ENCODE data around the gene KRT79.
"Not testable (repeated sequence)": the region's sequence is repeated elsewhere in the genome, so short reads cannot be mapped to it uniquely, and the experiment has no call there.

KRT79 gene

DNA sequence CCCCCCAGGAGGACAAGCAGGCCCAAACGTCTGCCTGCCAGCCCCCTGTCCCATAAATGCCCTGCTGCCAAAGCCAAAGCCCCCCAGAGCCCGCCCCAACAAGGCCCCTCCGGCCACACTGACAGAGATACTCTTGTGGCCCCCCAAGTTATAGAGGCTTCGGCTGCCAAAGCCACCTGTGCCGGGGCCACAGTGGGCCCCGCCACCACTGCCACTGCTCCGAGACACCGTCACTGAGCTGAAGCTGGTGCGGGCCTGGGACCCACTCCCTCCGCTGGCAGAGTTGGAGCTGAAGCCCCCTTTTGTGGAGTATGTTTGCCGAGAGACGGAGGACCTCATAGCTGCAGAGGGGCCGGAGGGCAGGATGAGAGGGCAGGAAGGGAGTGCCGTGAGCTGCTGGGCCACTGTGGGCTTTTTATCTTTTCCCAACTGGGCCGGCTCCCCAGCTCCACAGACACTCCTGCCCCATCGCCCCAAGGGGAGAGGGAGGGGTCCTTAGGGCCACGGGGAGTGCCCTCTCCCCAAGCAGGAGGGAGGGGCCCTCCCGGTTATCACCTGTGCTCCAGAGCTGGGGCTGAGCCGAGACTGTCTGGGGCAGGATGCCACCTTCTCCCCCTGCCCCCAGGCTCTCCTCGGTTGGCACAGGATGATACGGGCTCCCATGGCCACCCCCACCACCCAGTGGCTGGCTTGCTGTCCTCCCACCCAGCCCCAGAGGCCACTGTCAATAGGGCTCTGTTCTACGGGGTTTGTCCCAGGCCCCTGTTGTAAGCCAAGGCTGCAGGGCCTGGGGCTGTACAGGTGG is at the start of gene KRT79:
KRT79 (minus strand) TSS at position 390 of the 805 bp plus-strand sequence; CDS start at position 339, 51 bp downstream.
- H3K4me1 Mint-ChIP-seq (ENCODE audit: low read depth) = peaks cover 14% of the 10 kb centered on the region
- peaks cover 6% of the 10 kb centered on the region for H3K27me3 Mint-ChIP-seq (ENCODE audit: low read depth)
- no peak within 1 kb of the TSS for H3K4me3 Mint-ChIP-seq
- H3K9me3 Mint-ChIP-seq = no peaks in the 10 kb centered on the region
- H3K27ac Mint-ChIP-seq = no peak within 1 kb of the TSS
- no peaks in the 10 kb centered on the region for H3K36me3 Mint-ChIP-seq (ENCODE audit: low read depth)

- H3K4me1 Mint-ChIP-seq (ENCODE audit: low read depth); H3K36me3 Mint-ChIP-seq (ENCODE audit: low read depth); H3K27ac Mint-ChIP-seq; H3K9me3 Mint-ChIP-seq: not testable (repeated sequence)
- Mint-ChIP-seq H3K4me3 (peak overlapping the region; percentile 27), H3K27me3 (ENCODE audit: low read depth) (peaks cover 15% of the 10 kb centered on the region)
These were observed 46.4 kb upstream of the KRT79 start for GRCh38 chr12:52880499-52880898.

GRCh38 chr12:52879394-52880351 is 45.6 kb upstream of the KRT79 start:
- Mint-ChIP-seq H3K27me3 (ENCODE audit: low read depth) (peaks cover 15% of the 10 kb centered on the region), H3K4me1 (ENCODE audit: low read depth) (peaks cover 6% of the 10 kb centered on the region), H3K27ac (no peak overlapping the region), H3K9me3 (no peaks in the 10 kb centered on the region), H3K4me3 (peak overlapping the region; percentile 67), H3K36me3 (ENCODE audit: low read depth) (no peaks in the 10 kb centered on the region)

- H3K27me3 Mint-ChIP-seq (ENCODE audit: low read depth) = peaks cover 15% of the 10 kb centered on the region
- no peaks in the 10 kb centered on the region for H3K36me3 Mint-ChIP-seq (ENCODE audit: low read depth)
- H3K4me3 Mint-ChIP-seq = no peak overlapping the region
- H3K4me1 Mint-ChIP-seq (ENCODE audit: low read depth) = peaks cover 11% of the 10 kb centered on the region
- H3K27ac Mint-ChIP-seq = no peak overlapping the region
- no peaks in the 10 kb centered on the region for H3K9me3 Mint-ChIP-seq
These were observed 44.6 kb upstream of the KRT79 start for GRCh38 chr12:52878507-52879393.

GRCh38 chr12:52877242-52877641 is 43.1 kb upstream of the KRT79 start:
- no peak overlapping the region for H3K27ac Mint-ChIP-seq
- H3K36me3 Mint-ChIP-seq (ENCODE audit: low read depth) = no peaks in the 10 kb centered on the region
- peaks cover 18% of the 10 kb centered on the region for H3K4me1 Mint-ChIP-seq (ENCODE audit: low read depth)
- H3K27me3 Mint-ChIP-seq (ENCODE audit: low read depth) = peaks cover 23% of the 10 kb centered on the region
- H3K4me3 Mint-ChIP-seq = no peak overlapping the region
- H3K9me3 Mint-ChIP-seq = no peaks in the 10 kb centered on the region

DNA sequence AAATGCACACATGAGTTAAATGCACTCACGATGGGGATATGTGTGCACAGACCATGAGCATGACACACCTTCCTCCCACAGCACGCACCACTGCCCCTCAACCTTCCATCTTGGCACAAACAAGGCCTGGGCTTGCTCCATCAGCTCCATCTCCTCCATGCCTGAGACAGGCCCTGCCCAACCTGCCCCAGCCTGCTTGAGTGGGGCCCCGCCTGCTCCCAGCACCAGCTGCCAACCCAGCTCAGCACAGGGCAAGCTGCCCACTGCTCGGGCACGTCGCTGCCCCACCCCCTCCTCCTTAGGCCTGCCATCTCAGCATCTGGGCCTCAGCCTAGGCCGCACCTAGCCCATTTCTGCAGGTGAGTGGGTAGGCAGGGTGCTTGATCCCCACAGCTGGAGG is 42.3 kb upstream of the KRT79 start:
- Mint-ChIP-seq H3K27ac (no peak overlapping the region), H3K36me3 (ENCODE audit: low read depth) (no peaks in the 10 kb centered on the region), H3K27me3 (ENCODE audit: low read depth) (peaks cover 21% of the 10 kb centered on the region), H3K4me3 (no peak overlapping the region), H3K4me1 (ENCODE audit: low read depth) (peaks cover 18% of the 10 kb centered on the region), H3K9me3 (no peaks in the 10 kb centered on the region)

- Mint-ChIP-seq H3K36me3 (ENCODE audit: low read depth) (no peaks in the 10 kb centered on the region), H3K4me1 (ENCODE audit: low read depth) (peaks cover 16% of the 10 kb centered on the region), H3K4me3 (peak overlapping the region; percentile 79), H3K9me3 (no peaks in the 10 kb centered on the region), H3K27me3 (ENCODE audit: low read depth) (peaks cover 9% of the 10 kb centered on the region), H3K27ac (peak overlapping the region; percentile 41)
These were observed 40.7 kb upstream of the KRT79 start for GRCh38 chr12:52874573-52875435.

DNA sequence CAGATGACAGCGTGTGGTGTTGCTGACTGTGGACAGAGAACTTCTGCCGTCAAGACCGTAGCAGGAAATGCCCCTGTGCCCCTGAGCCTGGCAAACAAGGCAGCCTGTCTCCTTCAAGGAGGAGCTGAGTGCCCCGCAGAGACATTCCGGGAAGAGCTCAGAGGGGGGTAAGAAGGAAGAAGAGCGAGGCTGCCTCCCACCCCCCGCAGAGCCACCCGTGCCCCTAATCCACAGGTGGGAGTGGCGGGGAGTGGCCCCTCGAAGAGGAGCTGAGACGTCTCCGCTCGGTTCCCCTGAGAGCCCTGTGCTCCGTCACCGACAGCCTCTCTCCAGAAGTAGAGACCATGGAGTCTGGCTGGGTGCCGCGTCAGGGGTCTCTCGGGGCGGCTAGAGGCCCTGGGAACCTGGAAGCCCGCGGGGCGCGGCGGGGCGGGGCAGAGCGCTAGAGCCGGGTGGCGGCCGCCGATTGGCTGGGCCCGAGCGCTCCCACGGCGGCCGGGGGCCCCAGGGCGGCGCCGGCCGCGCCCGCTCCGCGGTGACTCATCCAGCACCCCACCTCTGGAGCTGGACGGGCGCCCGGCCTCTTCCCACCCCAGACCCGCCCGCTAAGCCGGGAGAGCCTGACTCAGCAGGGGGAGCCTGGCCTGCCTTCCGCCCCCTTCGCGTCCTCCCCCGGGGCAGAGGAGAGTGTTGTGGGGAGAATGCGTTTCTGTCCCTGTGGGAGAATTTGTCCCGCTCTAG is 39.9 kb upstream of the KRT79 start:
- H3K27ac Mint-ChIP-seq = peak overlapping the region; percentile 83

GRCh38 chr12:52873513-52873831 is 39.4 kb upstream of the KRT79 start:
- H3K9me3 Mint-ChIP-seq = no peaks in the 10 kb centered on the region
- H3K4me3 Mint-ChIP-seq = peak overlapping the region; percentile 76
- H3K36me3 Mint-ChIP-seq (ENCODE audit: low read depth) = no peaks in the 10 kb centered on the region
- H3K4me1 Mint-ChIP-seq (ENCODE audit: low read depth) = peaks cover 15% of the 10 kb centered on the region
- peak overlapping the region; percentile 83 for H3K27ac Mint-ChIP-seq
- peaks cover 9% of the 10 kb centered on the region for H3K27me3 Mint-ChIP-seq (ENCODE audit: low read depth)

More for the DNA sequence above, 39.9 kb upstream of the KRT79 start:
- Mint-ChIP-seq H3K36me3 (ENCODE audit: low read depth) (no peaks in the 10 kb centered on the region), H3K4me3 (peak overlapping the region; percentile 79), H3K27me3 (ENCODE audit: low read depth) (peaks cover 9% of the 10 kb centered on the region), H3K9me3 (no peaks in the 10 kb centered on the region), H3K4me1 (ENCODE audit: low read depth) (peaks cover 15% of the 10 kb centered on the region)

DNA sequence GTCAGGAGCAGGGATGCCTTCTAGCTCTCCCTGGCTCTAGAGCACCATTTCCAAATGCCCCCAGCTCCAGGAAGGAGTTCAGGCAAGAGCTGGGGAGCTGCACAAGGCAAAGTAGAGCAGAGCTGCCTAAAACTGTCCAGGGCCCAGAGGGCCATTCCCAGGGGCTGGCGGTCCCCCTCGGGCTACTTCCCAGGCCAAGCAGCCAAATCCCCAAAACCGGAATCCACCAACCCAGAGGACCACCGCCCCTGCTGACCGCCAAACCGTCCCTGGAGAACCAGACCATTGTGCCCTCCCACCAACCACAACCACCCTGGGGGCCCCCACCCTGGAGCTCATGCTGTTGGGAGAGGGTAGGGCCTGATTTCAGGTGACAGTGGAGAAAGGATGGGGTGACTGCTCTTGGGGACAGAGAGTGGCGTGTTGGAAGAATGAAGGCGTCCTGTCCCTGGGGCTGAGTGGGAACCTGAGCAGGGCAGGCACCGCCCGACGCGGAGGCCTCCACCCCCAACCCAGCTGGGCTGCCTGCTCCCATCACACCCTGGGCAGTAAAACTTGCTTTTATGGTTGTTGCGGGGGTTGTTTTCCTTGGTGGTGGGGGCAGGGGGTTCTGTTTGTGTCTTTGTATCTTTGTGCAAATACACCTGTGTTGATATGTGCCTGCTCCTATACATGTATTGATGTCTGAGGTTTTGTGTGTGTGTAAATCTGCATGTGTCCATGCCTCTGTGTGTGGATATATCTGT is 38.7 kb upstream of the KRT79 start:
- H3K27ac Mint-ChIP-seq = peak overlapping the region; percentile 83
- H3K4me1 Mint-ChIP-seq (ENCODE audit: low read depth) = peaks cover 15% of the 10 kb centered on the region
- no peaks in the 10 kb centered on the region for H3K9me3 Mint-ChIP-seq
- peak overlapping the region; percentile 76 for H3K4me3 Mint-ChIP-seq
- no peaks in the 10 kb centered on the region for H3K36me3 Mint-ChIP-seq (ENCODE audit: low read depth)
- peaks cover 9% of the 10 kb centered on the region for H3K27me3 Mint-ChIP-seq (ENCODE audit: low read depth)

DNA sequence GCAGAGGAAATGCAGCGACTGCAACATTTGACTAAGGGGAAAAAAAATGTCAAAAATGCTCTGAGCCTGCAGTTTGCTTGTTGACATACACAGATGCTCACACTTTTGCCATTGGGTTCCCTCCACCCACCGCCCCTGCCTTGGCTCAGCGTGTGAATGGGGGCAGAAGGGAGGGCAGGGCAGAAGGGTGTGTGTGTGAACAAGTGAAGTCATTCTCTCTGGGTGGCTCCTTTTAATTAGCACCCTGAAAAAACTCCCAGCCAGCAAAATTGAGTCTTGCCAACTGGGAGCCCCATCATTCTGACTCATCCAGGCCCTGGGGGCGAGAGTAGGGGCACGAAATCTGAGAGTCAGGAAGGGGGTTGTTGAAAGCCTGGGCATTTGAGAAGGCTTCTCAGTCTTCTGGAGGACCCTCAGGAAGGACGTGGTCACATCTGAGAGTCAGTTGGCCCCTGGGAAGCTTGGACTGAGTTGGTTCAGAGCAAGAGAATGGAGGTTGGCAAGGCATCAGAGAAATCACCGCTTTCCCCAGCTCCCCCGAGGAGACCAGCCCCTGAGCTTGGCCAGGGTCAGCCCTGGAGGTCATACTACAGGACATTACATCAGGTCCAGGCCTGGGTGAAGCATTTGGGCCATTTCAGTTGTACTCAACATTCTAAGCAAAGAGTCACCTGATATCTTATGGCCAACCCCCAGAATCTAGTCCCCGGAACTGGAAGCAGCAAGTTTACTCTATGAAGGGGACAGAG is 37.4 kb upstream of the KRT79 start:
- H3K36me3 Mint-ChIP-seq (ENCODE audit: low read depth) = no peaks in the 10 kb centered on the region
- peaks cover 9% of the 10 kb centered on the region for H3K27me3 Mint-ChIP-seq (ENCODE audit: low read depth)
- peaks cover 22% of the 10 kb centered on the region for H3K4me1 Mint-ChIP-seq (ENCODE audit: low read depth)
- H3K9me3 Mint-ChIP-seq = no peaks in the 10 kb centered on the region
- no peak overlapping the region for H3K27ac Mint-ChIP-seq
- H3K4me3 Mint-ChIP-seq = no peak overlapping the region
